Keratinocyte (primary cell): Measurements from ENCODE around the gene GPM6B.

Experiments
- EZH2 ChIP-seq: IDR thresholded peaks from one replicate; pipeline ENCODE4 v1.6.1; 2012; ENCODE audit warnings: inconsistent platforms, mild to moderate bottlenecking, low read length, moderate library complexity
- TF ChIP-seq, protein P1 (sequence below), 3 experiments: IDR thresholded peaks in 1 of 3; conservative IDR thresholded peaks in 1 of 3; optimal IDR thresholded peaks in 1 of 3; 2 replicates in 2 of 3; 3 replicates in 1 of 3; pipeline versions ENCODE3 to v1.5.1; 2011; ENCODE audit warnings: low read length in 3 of 3, mild to moderate bottlenecking in 3 of 3, moderate library complexity in 2 of 3, control low read depth in 1 of 3, inconsistent platforms in 1 of 3; ENCODE audit not compliant: insufficient read depth in 2 of 3; ENCODE audit errors: extremely low read depth in 1 of 3

DNA sequence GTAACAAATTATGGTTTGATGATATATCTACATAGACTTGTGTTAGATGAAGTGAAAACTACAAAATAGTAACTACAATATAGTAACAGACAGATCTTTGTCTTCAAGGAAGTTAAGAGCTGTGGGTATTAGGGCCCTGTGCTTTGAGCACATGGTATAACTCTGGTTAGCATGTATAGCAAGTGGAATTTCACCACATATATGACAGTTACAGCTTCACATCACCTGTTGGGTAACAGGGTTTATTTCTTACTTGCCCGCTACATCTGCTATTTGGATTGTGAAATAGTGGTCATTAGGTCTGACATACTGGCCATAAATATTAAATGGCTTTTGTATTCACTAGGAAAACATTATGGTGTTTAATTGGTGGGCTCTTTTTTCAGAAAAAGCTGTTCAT is 62.1 kb downstream of the GPM6B start:
- no peak for TF ChIP-seq EZH2
- TF ChIP-seq, protein P1, sequence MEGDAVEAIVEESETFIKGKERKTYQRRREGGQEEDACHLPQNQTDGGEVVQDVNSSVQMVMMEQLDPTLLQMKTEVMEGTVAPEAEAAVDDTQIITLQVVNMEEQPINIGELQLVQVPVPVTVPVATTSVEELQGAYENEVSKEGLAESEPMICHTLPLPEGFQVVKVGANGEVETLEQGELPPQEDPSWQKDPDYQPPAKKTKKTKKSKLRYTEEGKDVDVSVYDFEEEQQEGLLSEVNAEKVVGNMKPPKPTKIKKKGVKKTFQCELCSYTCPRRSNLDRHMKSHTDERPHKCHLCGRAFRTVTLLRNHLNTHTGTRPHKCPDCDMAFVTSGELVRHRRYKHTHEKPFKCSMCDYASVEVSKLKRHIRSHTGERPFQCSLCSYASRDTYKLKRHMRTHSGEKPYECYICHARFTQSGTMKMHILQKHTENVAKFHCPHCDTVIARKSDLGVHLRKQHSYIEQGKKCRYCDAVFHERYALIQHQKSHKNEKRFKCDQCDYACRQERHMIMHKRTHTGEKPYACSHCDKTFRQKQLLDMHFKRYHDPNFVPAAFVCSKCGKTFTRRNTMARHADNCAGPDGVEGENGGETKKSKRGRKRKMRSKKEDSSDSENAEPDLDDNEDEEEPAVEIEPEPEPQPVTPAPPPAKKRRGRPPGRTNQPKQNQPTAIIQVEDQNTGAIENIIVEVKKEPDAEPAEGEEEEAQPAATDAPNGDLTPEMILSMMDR (optimal IDR thresholded peaks at IDR 0.05 in 1 of 3, IDR thresholded peaks at IDR 0.05 in 1 of 3, conservative IDR thresholded peaks at IDR 0.05 in 1 of 3; ENCODE audit: extremely low read depth in 1 of 3, insufficient read depth in 2 of 3, low read length in 3 of 3), result no peak
